ENCODE results near the gene CNKSR1. TPM values are rescaled to one million over a fixed set of nuclear protein-coding genes. Genes with fewer than 3 reads are reported as not detected.

CNKSR1 gene
- total and polyA plus RNA-seq, 2 of the 13 experiments (the other 11 are each of a cell fraction or from before 2014, with no cell fraction given), result 3.4 to 8.9 TPM

GRCh38 chr1:26191739-26192138 lies 14.4 kb downstream of the CNKSR1 start:
- no peak for FAIRE-seq
- no peak for ATAC-seq
- in situ Hi-C loops (cut with HindIII; ENCODE audit: extremely low pct_ligation_motif_present, low pct_unique_long_range_greater_than_20kb) (no loop called here), intact Hi-C loops (cut with micrococcal nuclease; ENCODE audit: unreplicated experiment) (no loop called here)
- H3K9me3 ChIP-seq (ENCODE audit: low read length), result no peaks in the 10 kb centered on the region
- H3K27me3 ChIP-seq (ENCODE audit: control insufficient read depth in 1 of 2, insufficient read depth in 2 of 2, low read length in 2 of 2), result peaks cover 0 to 11% of the 10 kb centered on the region in 2 experiments; a peak in 2 of 5 replicates
- H3K36me3 ChIP-seq (replicated peaks in 1 of 2; ENCODE audit: control insufficient read depth in 1 of 2, insufficient read depth in 2 of 2, low read length in 2 of 2), result 0 out of 5 replicates have a peak, but pooled peaks cover 0 to 2% of the 10 kb centered on the region in 2 experiments
- no peaks in the 10 kb centered on the region for H3K79me2 ChIP-seq (ENCODE audit: insufficient read depth, low read length)
- no peaks in the 10 kb centered on the region for H3K4me1 ChIP-seq (ENCODE audit: insufficient read depth, low read length)
- no TSS peak for BruUV-seq (replicated peaks)
- H3K4me3 ChIP-seq (replicated peaks in 1 of 3; ENCODE audit: insufficient read depth in 1 of 3, low read depth in 2 of 3, low read length in 3 of 3), result no peak overlapping the region
- H3K4me2 ChIP-seq (ENCODE audit: low read depth, low read length), result no peak overlapping the region
- TF ChIP-seq IRF9 (CRISPR knock-in tag; IDR thresholded peaks at IDR 0.05; ENCODE audit: borderline replicate concordance), result no peak
- no peak for TF ChIP-seq ZNF3 (CRISPR knock-in tag; IDR thresholded peaks at IDR 0.05)
- no peak for TF ChIP-seq SAFB2 (CRISPR knock-in tag; IDR thresholded peaks at IDR 0.05; ENCODE audit: borderline replicate concordance, low read depth)
- TF ChIP-seq SIN3B (IDR thresholded peaks at IDR 0.05; ENCODE audit: low read length), result no peak
- no peak for TF ChIP-seq ZBTB3 (CRISPR knock-in tag; IDR thresholded peaks at IDR 0.05; ENCODE audit: borderline replicate concordance, low read depth)
- no peak for TF ChIP-seq ZFP62 (CRISPR knock-in tag; IDR thresholded peaks at IDR 0.05)
- no peak for TF ChIP-seq CHCHD3 (CRISPR knock-in tag; IDR thresholded peaks at IDR 0.05)
- TF ChIP-seq ZNF460 (CRISPR knock-in tag; IDR thresholded peaks at IDR 0.05; ENCODE audit: borderline replicate concordance), result no peak
- no peak for TF ChIP-seq ZNF501 (CRISPR knock-in tag; IDR thresholded peaks at IDR 0.05)
- no peak for TF ChIP-seq THRA (CRISPR knock-in tag; IDR thresholded peaks at IDR 0.05; ENCODE audit: borderline replicate concordance)
- TF ChIP-seq ZNF367 (CRISPR knock-in tag; IDR thresholded peaks at IDR 0.05; ENCODE audit: borderline replicate concordance), result no peak
- TF ChIP-seq ZNF564 (CRISPR knock-in tag; IDR thresholded peaks at IDR 0.05), result no peak
- TF ChIP-seq ZBTB39 (CRISPR knock-in tag; IDR thresholded peaks at IDR 0.05), result no peak
- TF ChIP-seq POLR2A (IDR thresholded peaks at IDR 0.05; ENCODE audit: insufficient read depth in 1 of 2, low read depth in 2 of 2, low read length in 2 of 2), result no peak
- TF ChIP-seq ZNF776 (CRISPR knock-in tag; IDR thresholded peaks at IDR 0.05), result no peak
- TF ChIP-seq ZFP90 (CRISPR knock-in tag; IDR thresholded peaks at IDR 0.05; ENCODE audit: borderline replicate concordance), result no peak
- TF ChIP-seq TOE1 (CRISPR knock-in tag; IDR thresholded peaks at IDR 0.05), result no peak
- no peak for TF ChIP-seq SNAPC5 (CRISPR knock-in tag; IDR thresholded peaks at IDR 0.05; ENCODE audit: borderline replicate concordance)
- TF ChIP-seq JUNB (CRISPR knock-in tag; IDR thresholded peaks at IDR 0.05; ENCODE audit: borderline replicate concordance), result no peak
- TF ChIP-seq ZNF296 (CRISPR knock-in tag; conservative IDR thresholded peaks at IDR 0.05), result no peak
- ChIA-PET POLR2A (no interaction called here), CTCF (ENCODE audit: low intra/inter-chr PET ratio, low total read pairs) (no interaction called here)
- H3K9ac ChIP-seq (ENCODE audit: insufficient read depth, low read depth, low read length), result no peak overlapping the region
- H2AFZ ChIP-seq (ENCODE audit: low read length), result no peak overlapping the region
- no peaks in the 10 kb centered on the region for H4K20me1 ChIP-seq (ENCODE audit: insufficient read depth, low read length)
- DNase-seq (ENCODE audit: low spot score), result no peak
- 22% methylated on average over 3 of the region's 3 CpGs for WGBS (ENCODE audit: low lambda C conversion rate)
- H3K27ac ChIP-seq (ENCODE audit: extremely low read length, insufficient read depth, low read length), result no peak overlapping the region

All from HepG2 (cell line).